Measurements from ENCODE around the gene LOC128125822.

DNA sequence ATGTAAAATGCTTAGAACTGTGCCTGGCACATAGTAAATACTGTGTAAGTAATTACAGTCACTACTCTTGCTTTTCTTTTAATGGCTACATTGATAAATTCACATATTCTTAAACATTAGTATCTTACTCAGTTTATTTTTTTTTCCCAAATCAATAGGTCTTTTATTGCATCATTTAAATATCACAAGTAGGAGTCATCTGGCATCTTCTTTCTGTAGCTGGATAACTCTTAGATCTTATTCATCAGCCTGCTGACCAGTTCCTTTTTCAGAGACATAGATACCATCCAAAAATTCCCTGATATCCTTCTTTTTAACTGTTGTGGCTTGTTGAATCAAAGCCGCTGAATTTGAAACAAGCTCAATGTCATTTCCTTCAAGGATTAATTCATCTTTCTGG is 43.3 kb downstream of the LOC128125822 start:
- TF ChIP-seq EP300 (IDR thresholded peaks at IDR 0.05) (no peak), POLR2A (IDR thresholded peaks at IDR 0.05) (no peak), POLR2AphosphoS5 (IDR thresholded peaks at IDR 0.05) (no peak)
- TF ChIP-seq, protein P1, sequence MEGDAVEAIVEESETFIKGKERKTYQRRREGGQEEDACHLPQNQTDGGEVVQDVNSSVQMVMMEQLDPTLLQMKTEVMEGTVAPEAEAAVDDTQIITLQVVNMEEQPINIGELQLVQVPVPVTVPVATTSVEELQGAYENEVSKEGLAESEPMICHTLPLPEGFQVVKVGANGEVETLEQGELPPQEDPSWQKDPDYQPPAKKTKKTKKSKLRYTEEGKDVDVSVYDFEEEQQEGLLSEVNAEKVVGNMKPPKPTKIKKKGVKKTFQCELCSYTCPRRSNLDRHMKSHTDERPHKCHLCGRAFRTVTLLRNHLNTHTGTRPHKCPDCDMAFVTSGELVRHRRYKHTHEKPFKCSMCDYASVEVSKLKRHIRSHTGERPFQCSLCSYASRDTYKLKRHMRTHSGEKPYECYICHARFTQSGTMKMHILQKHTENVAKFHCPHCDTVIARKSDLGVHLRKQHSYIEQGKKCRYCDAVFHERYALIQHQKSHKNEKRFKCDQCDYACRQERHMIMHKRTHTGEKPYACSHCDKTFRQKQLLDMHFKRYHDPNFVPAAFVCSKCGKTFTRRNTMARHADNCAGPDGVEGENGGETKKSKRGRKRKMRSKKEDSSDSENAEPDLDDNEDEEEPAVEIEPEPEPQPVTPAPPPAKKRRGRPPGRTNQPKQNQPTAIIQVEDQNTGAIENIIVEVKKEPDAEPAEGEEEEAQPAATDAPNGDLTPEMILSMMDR (IDR thresholded peaks at IDR 0.05), result no peak
